ENCODE data around the gene GGCT. TPM values are rescaled to one million over a fixed set of nuclear protein-coding genes. Genes with fewer than 3 reads are reported as not detected.

The GGCT gene
- total RNA-seq, 2 experiments from 2014 or later: 48.8 to 76.8 TPM

GRCh38 chr7:30460246-30460633 is 44.4 kb downstream of the GGCT start:
- Mint-ChIP-seq H3K9me3 (ENCODE audit: low read depth) (no peaks in the 10 kb centered on the region), H3K27ac (no peak overlapping the region), H3K36me3 (ENCODE audit: low read depth) (peaks cover 7% of the 10 kb centered on the region), H3K4me3 (no peak overlapping the region), H3K4me1 (peaks cover 2% of the 10 kb centered on the region), H3K27me3 (no peaks in the 10 kb centered on the region)
- ChIA-PET CTCF (interaction anchor here (0.6 to 1.1 kb wide), 4 partner anchors 9 to 224 kb away, joined by 3 read pairs; no protein-coding TSS in a partner anchor), POLR2A (no interaction called here)
- ATAC-seq: no peak
- intact Hi-C loops (cut with DNase I, micrococcal nuclease): no loop called here
- no peak for DNase-seq

DNA sequence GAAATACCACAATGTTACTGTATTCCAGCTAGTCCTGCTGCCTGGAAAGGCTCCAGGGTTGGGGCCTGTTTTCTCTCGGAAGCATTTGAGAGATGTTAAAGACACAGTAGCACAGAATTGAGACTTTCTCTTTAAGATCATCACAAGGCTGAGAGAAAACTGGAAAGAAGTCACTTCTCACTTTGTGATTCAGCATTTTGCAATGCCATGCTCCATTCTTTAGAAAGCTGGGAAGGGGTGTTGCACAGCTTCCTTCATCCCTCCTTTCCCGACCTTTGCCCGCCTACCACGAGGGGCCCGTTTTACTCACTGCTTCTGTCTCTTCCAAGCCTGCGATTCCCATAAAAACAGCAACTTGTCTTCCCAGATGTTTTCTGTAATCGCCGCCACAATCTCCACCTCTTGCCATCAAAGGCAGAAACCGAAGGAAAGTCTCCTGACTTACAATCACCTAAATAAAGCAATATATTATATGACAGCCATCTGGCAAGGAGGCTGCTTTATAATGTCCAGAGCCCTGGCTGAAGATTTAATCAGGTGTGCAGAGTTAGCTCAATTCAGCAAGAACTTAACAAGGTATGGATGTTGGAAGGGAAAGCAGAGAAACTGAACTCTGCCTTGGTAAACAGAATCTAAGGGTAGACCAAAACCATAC is 44.9 kb downstream of the GGCT start:
- Mint-ChIP-seq H3K27me3 (no peaks in the 10 kb centered on the region), H3K36me3 (ENCODE audit: low read depth) (peaks cover 7% of the 10 kb centered on the region), H3K4me1 (peaks cover under 1% of the 10 kb centered on the region), H3K4me3 (no peak overlapping the region), H3K9me3 (ENCODE audit: low read depth) (no peaks in the 10 kb centered on the region), H3K27ac (no peak overlapping the region)
- DNase-seq (no peak), ATAC-seq (no peak)
- ChIA-PET POLR2A (no interaction called here), CTCF (interaction anchor here (0.6 to 1.1 kb wide), 4 partner anchors 9 to 224 kb away, joined by 3 read pairs; no protein-coding TSS in a partner anchor)
- intact Hi-C loops (cut with DNase I, micrococcal nuclease): no loop called here

GRCh38 chr7:30458311-30458710 is 46.3 kb downstream of the GGCT start:
- DNase-seq: no peak
- Mint-ChIP-seq H3K9me3 (ENCODE audit: low read depth) (no peaks in the 10 kb centered on the region), H3K36me3 (ENCODE audit: low read depth) (peaks cover 12% of the 10 kb centered on the region), H3K27me3 (no peaks in the 10 kb centered on the region), H3K27ac (no peak overlapping the region), H3K4me1 (no peaks in the 10 kb centered on the region), H3K4me3 (no peak overlapping the region)
- ChIA-PET CTCF (no interaction called here), POLR2A (no interaction called here)
- intact Hi-C loops (cut with DNase I, micrococcal nuclease): no loop called here
- ATAC-seq: no peak

DNA sequence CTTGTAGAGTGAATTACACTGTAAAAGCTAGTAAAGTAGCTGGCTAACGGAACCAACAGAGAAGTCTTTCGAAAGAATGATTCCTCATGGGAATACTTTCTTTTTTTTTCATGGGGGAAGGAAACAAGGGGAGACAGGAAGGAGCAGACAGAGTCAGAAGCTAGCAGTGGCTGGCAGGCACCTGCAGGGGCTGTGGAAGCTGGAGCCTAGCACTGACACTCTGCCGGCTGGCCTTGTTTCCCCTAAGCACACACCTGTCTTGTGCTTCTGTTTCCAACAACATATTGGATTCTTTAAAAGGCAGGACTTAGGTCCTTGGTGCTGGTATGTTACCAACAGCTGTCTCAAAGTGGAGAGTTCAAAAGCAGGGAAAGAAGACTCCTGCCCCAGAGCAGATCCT is 50.7 kb downstream of the GGCT start:
- DNase-seq: no peak
- Mint-ChIP-seq H3K9me3 (ENCODE audit: low read depth) (no peaks in the 10 kb centered on the region), H3K36me3 (ENCODE audit: low read depth) (peaks cover 10% of the 10 kb centered on the region), H3K4me1 (no peaks in the 10 kb centered on the region), H3K27me3 (no peaks in the 10 kb centered on the region), H3K27ac (no peak overlapping the region), H3K4me3 (no peak overlapping the region)
- ChIA-PET POLR2A (interaction anchor here (0.6 kb wide), 1 partner anchor 24 kb away, joined by 3 read pairs; no protein-coding TSS in a partner anchor), CTCF (interaction anchor here (0.5 to 0.6 kb wide), 2 partner anchors 10 to 95 kb away, joined by 3 to 5 read pairs; no protein-coding TSS in a partner anchor)
- intact Hi-C loops (cut with DNase I, micrococcal nuclease): no loop called here
- no peak for ATAC-seq

GRCh38 chr7:30453016-30453415 is 51.6 kb downstream of the GGCT start:
- no peaks in the 10 kb centered on the region for H3K4me1 Mint-ChIP-seq
- H3K4me3 Mint-ChIP-seq: no peak overlapping the region
- H3K9me3 Mint-ChIP-seq (ENCODE audit: low read depth): no peaks in the 10 kb centered on the region
- ChIA-PET POLR2A (no interaction called here), CTCF (no interaction called here)
- DNase-seq (no peak), ATAC-seq (no peak)
- intact Hi-C loops (cut with DNase I, micrococcal nuclease): no loop called here
- no peak overlapping the region for H3K27ac Mint-ChIP-seq
- H3K27me3 Mint-ChIP-seq: no peaks in the 10 kb centered on the region
- peaks cover 12% of the 10 kb centered on the region for H3K36me3 Mint-ChIP-seq (ENCODE audit: low read depth)

DNA sequence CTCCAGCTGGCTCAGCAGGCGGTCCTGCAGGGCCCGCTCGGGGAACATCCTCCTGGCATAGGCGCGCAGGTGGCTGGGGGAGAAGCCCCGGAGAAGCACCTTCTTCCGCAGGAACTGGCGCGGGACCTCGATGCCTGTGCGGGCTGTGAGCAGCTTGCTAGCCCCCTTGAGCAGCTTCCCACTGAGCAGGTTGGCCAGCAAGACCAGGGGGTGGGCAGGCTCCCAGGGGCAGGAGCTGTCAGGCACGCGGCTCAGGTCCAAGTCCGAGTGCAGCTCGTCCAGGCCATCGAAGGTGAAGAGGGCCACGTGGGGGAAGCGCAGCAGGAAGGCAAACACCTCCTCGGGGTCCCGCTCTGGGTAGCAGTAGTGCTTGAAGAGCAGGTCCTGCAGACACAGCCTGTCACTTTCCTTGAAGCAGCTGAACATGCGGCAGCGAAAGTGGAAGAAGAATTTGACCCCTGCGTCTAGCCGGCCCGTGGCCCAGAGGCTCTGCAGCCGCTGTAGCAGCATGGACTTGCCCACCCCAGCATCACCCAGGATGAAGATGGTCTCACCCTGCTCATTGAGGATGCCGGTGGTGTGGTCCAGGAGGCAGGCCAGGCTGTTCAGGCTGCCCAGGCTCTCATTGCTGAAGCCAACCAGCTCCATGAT is 52.2 kb downstream of the GGCT start:
- H3K4me1 Mint-ChIP-seq: no peaks in the 10 kb centered on the region
- H3K27ac Mint-ChIP-seq: no peak overlapping the region
- no peak for DNase-seq
- CTCF ChIA-PET: no interaction called here
- H3K4me3 Mint-ChIP-seq: no peak overlapping the region
- ATAC-seq: no peak
- POLR2A ChIA-PET: no interaction called here
- intact Hi-C loops (cut with DNase I, micrococcal nuclease): no loop called here
- peaks cover 12% of the 10 kb centered on the region for H3K36me3 Mint-ChIP-seq (ENCODE audit: low read depth)
- H3K9me3 Mint-ChIP-seq (ENCODE audit: low read depth): no peaks in the 10 kb centered on the region
- H3K27me3 Mint-ChIP-seq: no peaks in the 10 kb centered on the region

GRCh38 chr7:30451539-30452279 is 52.9 kb downstream of the GGCT start:
- no peak for DNase-seq
- H3K36me3 Mint-ChIP-seq (ENCODE audit: low read depth): peaks cover 17% of the 10 kb centered on the region
- CTCF ChIA-PET: interaction anchor here (0.6 kb wide), 1 partner anchor 55 kb away, joined by 3 read pairs; no protein-coding TSS in a partner anchor
- H3K27me3 Mint-ChIP-seq: no peaks in the 10 kb centered on the region
- H3K4me1 Mint-ChIP-seq: no peaks in the 10 kb centered on the region
- H3K9me3 Mint-ChIP-seq (ENCODE audit: low read depth): no peaks in the 10 kb centered on the region
- no peak overlapping the region for H3K4me3 Mint-ChIP-seq
- intact Hi-C loops (cut with DNase I, micrococcal nuclease): no loop called here
- ATAC-seq: no peak
- POLR2A ChIA-PET: no interaction called here
- no peak overlapping the region for H3K27ac Mint-ChIP-seq

GRCh38 chr7:30450983-30451497 is 53.6 kb downstream of the GGCT start:
- POLR2A ChIA-PET: no interaction called here

GRCh38 chr7:30450240-30450982 is 54.2 kb downstream of the GGCT start:
- CTCF ChIA-PET: interaction anchor here (1.2 kb wide), 1 partner anchor 114 kb away, joined by 4 read pairs; no protein-coding TSS in a partner anchor

More at GRCh38 chr7:30450983-30451497, 53.6 kb downstream of the GGCT start:
- H3K4me3 Mint-ChIP-seq: no peak overlapping the region
- no peak overlapping the region for H3K27ac Mint-ChIP-seq
- no peak for DNase-seq
- ATAC-seq: no peak
- CTCF ChIA-PET: interaction anchor here (0.6 to 1.2 kb wide), 2 partner anchors 54 to 113 kb away, joined by 3 to 4 read pairs; no protein-coding TSS in a partner anchor
- H3K27me3 Mint-ChIP-seq: no peaks in the 10 kb centered on the region
- peaks cover 18% of the 10 kb centered on the region for H3K36me3 Mint-ChIP-seq (ENCODE audit: low read depth)
- H3K4me1 Mint-ChIP-seq: peaks cover 2% of the 10 kb centered on the region
- intact Hi-C loops (cut with DNase I, micrococcal nuclease): no loop called here
- no peaks in the 10 kb centered on the region for H3K9me3 Mint-ChIP-seq (ENCODE audit: low read depth)

GRCh38 chr7:30448461-30449189 is 56.0 kb downstream of the GGCT start:
- Mint-ChIP-seq H3K9me3 (ENCODE audit: low read depth) (no peaks in the 10 kb centered on the region), H3K4me3 (no peak overlapping the region), H3K36me3 (ENCODE audit: low read depth) (peaks cover 21% of the 10 kb centered on the region), H3K27me3 (no peaks in the 10 kb centered on the region), H3K4me1 (peaks cover 4% of the 10 kb centered on the region), H3K27ac (no peak overlapping the region)
- ChIA-PET POLR2A (no interaction called here), CTCF (interaction anchor here (1.8 kb wide), 1 partner anchor 30 kb away, joined by 5 read pairs; the partner anchor contains the start of gene NOD1)
- no peak for ATAC-seq
- intact Hi-C loops (cut with DNase I, micrococcal nuclease): no loop called here
- no peak for DNase-seq

More at GRCh38 chr7:30450240-30450982, 54.2 kb downstream of the GGCT start:
- intact Hi-C loops (cut with DNase I, micrococcal nuclease): no loop called here
- POLR2A ChIA-PET: no interaction called here
- no peak overlapping the region for H3K4me3 Mint-ChIP-seq
- DNase-seq: no peak
- H3K27me3 Mint-ChIP-seq: no peaks in the 10 kb centered on the region
- H3K9me3 Mint-ChIP-seq (ENCODE audit: low read depth): no peaks in the 10 kb centered on the region
- H3K36me3 Mint-ChIP-seq (ENCODE audit: low read depth): peaks cover 23% of the 10 kb centered on the region
- peaks cover 4% of the 10 kb centered on the region for H3K4me1 Mint-ChIP-seq
- H3K27ac Mint-ChIP-seq: no peak overlapping the region
- ATAC-seq: no peak
